Measurements from ENCODE around the gene LTBR. TPM values are rescaled to one million over a fixed set of nuclear protein-coding genes. Genes with fewer than 3 reads are reported as not detected.

The LTBR gene
- total RNA-seq, 1 donor from 2014 or later = 2.8 TPM

DNA sequence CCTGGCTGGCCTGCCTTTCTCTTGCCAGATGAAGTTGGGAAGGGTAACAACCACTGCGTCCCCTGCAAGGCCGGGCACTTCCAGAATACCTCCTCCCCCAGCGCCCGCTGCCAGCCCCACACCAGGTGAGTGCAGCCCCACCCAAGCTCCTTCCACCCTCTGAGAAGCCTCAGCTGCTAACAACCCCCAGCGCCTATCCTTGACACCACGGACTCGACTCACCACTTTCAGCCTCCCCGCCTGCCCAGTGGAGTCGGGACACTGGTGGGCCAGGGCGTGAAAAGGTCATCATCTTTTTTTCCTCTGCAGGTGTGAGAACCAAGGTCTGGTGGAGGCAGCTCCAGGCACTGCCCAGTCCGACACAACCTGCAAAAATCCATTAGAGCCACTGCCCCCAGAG lies 2.1 kb downstream of the LTBR start:
- Histone ChIP-seq H3K4me3 (ENCODE audit: insufficient read depth, low read depth, low read length) (no peak overlapping the region), H3K4me2 (ENCODE audit: low read length) (no peak overlapping the region), H3K4me1 (ENCODE audit: insufficient read depth, low read length) (peaks cover 17% of the 10 kb centered on the region), H3K27me3 (ENCODE audit: insufficient read depth, low read length) (no peaks in the 10 kb centered on the region), H3K27ac (ENCODE audit: low read depth, low read length) (no peak overlapping the region), H3K9ac (ENCODE audit: low read length) (no peak overlapping the region), H3K36me3 (ENCODE audit: insufficient read depth, low read length) (no peaks in the 10 kb centered on the region), H4K20me1 (ENCODE audit: insufficient read depth, low read length) (no peaks in the 10 kb centered on the region), H3K79me2 (ENCODE audit: insufficient read depth, low read length) (peaks cover 8% of the 10 kb centered on the region), H3K9me3 (ENCODE audit: insufficient read depth, low read depth, low read length) (no peaks in the 10 kb centered on the region), H2AFZ (ENCODE audit: low read depth, low read length) (no peak overlapping the region)
- H3K4me1 Mint-ChIP-seq (ENCODE audit: low read depth, unreplicated experiment) = no peaks in the 10 kb centered on the region
- peaks cover 36% of the 10 kb centered on the region for H3K27me3 Mint-ChIP-seq (ENCODE audit: low read depth, unreplicated experiment)
- FAIRE-seq (no peak), DNase-seq (ENCODE audit: low read depth) (no peak)
- H3K9me3 Mint-ChIP-seq (ENCODE audit: unreplicated experiment) = no peaks in the 10 kb centered on the region
- H3K27ac Mint-ChIP-seq (ENCODE audit: unreplicated experiment) = no peak overlapping the region
- TF ChIP-seq CTCF (IDR thresholded peaks at IDR 0.05; ENCODE audit: insufficient read depth, low read depth, low read length) (no peak), EZH2 (IDR thresholded peaks at IDR 0.05; ENCODE audit: insufficient read depth, low read length) (no peak)
- H3K36me3 Mint-ChIP-seq (ENCODE audit: low read depth, unreplicated experiment) = no peaks in the 10 kb centered on the region
- no peak overlapping the region for H3K4me3 Mint-ChIP-seq (ENCODE audit: unreplicated experiment)

DNA sequence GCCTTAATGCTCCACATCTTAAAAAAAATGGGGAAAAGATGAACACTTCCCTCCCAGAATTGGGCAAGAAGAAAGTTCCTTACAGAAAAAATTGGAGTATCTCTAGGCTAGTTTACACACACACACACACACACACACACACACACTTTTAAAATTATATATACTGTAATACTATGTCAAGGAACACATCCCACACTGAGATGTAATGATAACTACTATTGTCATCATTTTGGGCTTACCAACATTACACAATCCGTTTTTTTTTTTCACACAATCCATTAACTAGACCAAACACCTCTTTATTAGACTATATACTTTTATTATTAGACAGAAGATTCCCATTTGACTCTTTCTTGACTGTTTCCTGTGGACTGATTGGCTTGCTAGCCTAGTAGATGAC lies 2.5 kb downstream of the LTBR start:
- no peak for DNase-seq (ENCODE audit: low read depth)
- H3K4me3 Mint-ChIP-seq (ENCODE audit: unreplicated experiment) = no peak overlapping the region
- H3K27ac ChIP-seq (ENCODE audit: low read depth, low read length) = no peak overlapping the region
- TF ChIP-seq CTCF (IDR thresholded peaks at IDR 0.05; ENCODE audit: insufficient read depth, low read depth, low read length) (no peak), EZH2 (IDR thresholded peaks at IDR 0.05; ENCODE audit: insufficient read depth, low read length) (no peak)
- H3K4me1 ChIP-seq (ENCODE audit: insufficient read depth, low read length) = peaks cover 17% of the 10 kb centered on the region
- no peaks in the 10 kb centered on the region for H4K20me1 ChIP-seq (ENCODE audit: insufficient read depth, low read length)
- peaks cover 8% of the 10 kb centered on the region for H3K79me2 ChIP-seq (ENCODE audit: insufficient read depth, low read length)
- FAIRE-seq = no peak
- H2AFZ ChIP-seq (ENCODE audit: low read depth, low read length) = no peak overlapping the region
- H3K36me3 Mint-ChIP-seq (ENCODE audit: low read depth, unreplicated experiment) = no peaks in the 10 kb centered on the region
- H3K27ac Mint-ChIP-seq (ENCODE audit: unreplicated experiment) = no peak overlapping the region
- H3K27me3 Mint-ChIP-seq (ENCODE audit: low read depth, unreplicated experiment) = peaks cover 31% of the 10 kb centered on the region
- no peak overlapping the region for H3K4me3 ChIP-seq (ENCODE audit: insufficient read depth, low read depth, low read length)
- H3K36me3 ChIP-seq (ENCODE audit: insufficient read depth, low read length) = no peaks in the 10 kb centered on the region
- H3K9ac ChIP-seq (ENCODE audit: low read length) = no peak overlapping the region
- no peaks in the 10 kb centered on the region for H3K9me3 Mint-ChIP-seq (ENCODE audit: unreplicated experiment)
- H3K27me3 ChIP-seq (ENCODE audit: insufficient read depth, low read length) = no peaks in the 10 kb centered on the region
- H3K4me2 ChIP-seq (ENCODE audit: low read length) = no peak overlapping the region
- no peaks in the 10 kb centered on the region for H3K4me1 Mint-ChIP-seq (ENCODE audit: low read depth, unreplicated experiment)
- no peaks in the 10 kb centered on the region for H3K9me3 ChIP-seq (ENCODE audit: insufficient read depth, low read depth, low read length)

DNA sequence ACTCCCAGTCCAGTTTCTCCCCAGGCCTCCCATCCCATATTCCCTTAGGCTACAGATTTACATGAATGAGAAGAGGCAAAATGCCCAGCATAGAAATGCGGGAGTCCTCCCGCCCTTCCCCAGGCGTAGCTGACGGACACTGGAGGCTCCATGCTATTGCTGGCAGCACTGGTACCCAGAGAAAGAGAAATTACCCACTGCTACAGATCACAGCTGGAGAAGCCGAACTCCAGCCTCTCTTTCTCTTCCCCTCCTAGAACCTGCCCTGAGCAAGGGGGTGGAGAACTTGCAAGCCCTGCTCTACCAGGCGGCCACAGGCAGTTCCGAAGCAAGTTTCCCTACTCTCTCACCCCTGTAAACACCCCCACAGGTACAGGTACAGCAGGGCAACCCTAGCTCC lies 3.6 kb downstream of the LTBR start:
- Histone ChIP-seq H3K27me3 (ENCODE audit: insufficient read depth, low read length) (no peaks in the 10 kb centered on the region), H3K36me3 (ENCODE audit: insufficient read depth, low read length) (no peaks in the 10 kb centered on the region), H3K9ac (ENCODE audit: low read length) (no peak overlapping the region), H4K20me1 (ENCODE audit: insufficient read depth, low read length) (no peaks in the 10 kb centered on the region), H3K4me2 (ENCODE audit: low read length) (no peak overlapping the region), H3K9me3 (ENCODE audit: insufficient read depth, low read depth, low read length) (no peaks in the 10 kb centered on the region), H3K79me2 (ENCODE audit: insufficient read depth, low read length) (peaks cover 8% of the 10 kb centered on the region), H2AFZ (ENCODE audit: low read depth, low read length) (no peak overlapping the region), H3K27ac (ENCODE audit: low read depth, low read length) (no peak overlapping the region), H3K4me1 (ENCODE audit: insufficient read depth, low read length) (peaks cover 17% of the 10 kb centered on the region), H3K4me3 (ENCODE audit: insufficient read depth, low read depth, low read length) (no peak overlapping the region)
- no peak for FAIRE-seq
- no peaks in the 10 kb centered on the region for H3K36me3 Mint-ChIP-seq (ENCODE audit: low read depth, unreplicated experiment)
- H3K4me3 Mint-ChIP-seq (ENCODE audit: unreplicated experiment) = no peak overlapping the region
- H3K27me3 Mint-ChIP-seq (ENCODE audit: low read depth, unreplicated experiment) = peaks cover 24% of the 10 kb centered on the region
- H3K27ac Mint-ChIP-seq (ENCODE audit: unreplicated experiment) = no peak overlapping the region
- no peak for TF ChIP-seq CTCF (IDR thresholded peaks at IDR 0.05; ENCODE audit: insufficient read depth, low read depth, low read length)
- no peak for TF ChIP-seq EZH2 (IDR thresholded peaks at IDR 0.05; ENCODE audit: insufficient read depth, low read length)
- no peak for DNase-seq (ENCODE audit: low read depth)
- H3K9me3 Mint-ChIP-seq (ENCODE audit: unreplicated experiment) = no peaks in the 10 kb centered on the region
- H3K4me1 Mint-ChIP-seq (ENCODE audit: low read depth, unreplicated experiment) = no peaks in the 10 kb centered on the region
